Pancreas (tissue), 10 donors: ENCODE results near the gene DHX58. TPM values are rescaled to one million over a fixed set of nuclear protein-coding genes. Genes with fewer than 3 reads are reported as not detected.

Experiments used
- ATAC-seq, 4 donors: fragments of 200-7000 bp; cut with Tn5 transposase; one replicate each; pipeline versions ENCODE4 v1.8.0 to v1.9.1; 2020; ENCODE audit warnings: mild to moderate bottlenecking in 4 of 4, moderate library complexity in 4 of 4
- DNase-seq, 6 donors: peaks; one replicate each; pipeline ENCODE4 v3.0.0-alpha.2; 2020
- FAIRE-seq: peaks from 2 replicates; lab custom pipeline; 2012; peaks lifted over from hg19 to GRCh38; lab: Jason Lieb, UNC
- H3K27ac ChIP-seq, 4 donors: fragments of 200-600 bp; sonication (generic); 1 replicate in 3 of 4; 2 replicates in 1 of 4; pipeline versions ENCODE4 v1.5.0 to v1.8.0; 2020
- H3K27me3 ChIP-seq, 4 donors: fragments of 200-600 bp; one replicate each; pipeline ENCODE4 v1.8.0; 2021
- H3K36me3 ChIP-seq, 3 donors: fragments of 200-600 bp; sonication (generic) in 1 of 3; one replicate each; pipeline versions ENCODE4 v1.5.0 to v1.8.0; 2020 to 2021
- H3K4me1 ChIP-seq, 3 donors: fragments of 200-600 bp; one replicate each; pipeline ENCODE4 v1.8.0; 2021
- H3K4me3 ChIP-seq, 4 donors: fragments of 200-600 bp; sonication (generic) in 2 of 4; one replicate each; pipeline versions ENCODE4 v1.5.0 to v1.8.0; 2020 to 2021
- H3K9me3 ChIP-seq, 4 donors: fragments of 200-600 bp; one replicate each; pipeline ENCODE4 v1.8.0; 2021
- CTCF ChIP-seq, 4 donors: fragments of 200-600 bp; sonication (generic) in 3 of 4; IDR thresholded peaks; one replicate each; pipeline versions ENCODE4 v1.5.0 to v1.8.0; 2021; ENCODE audit warnings: antibody characterized with exemption in 4 of 4
- WGBS, 2 donors: extraction: QIAGEN DNeasy Blood & Tissue Kit; methylation state at CpG; one replicate each; pipeline ENCODE4 v1.1.7; 2013; 5-methylcytosine and 5-hydroxymethylcytosine counted together
- intact Hi-C, 3 donors: fragments of 100-400 bp; cut with DNase I; formaldehyde crosslinking; loops; one replicate each; pipeline versions ENCODE4 v1.11.1 to v1.14.2; 2022
- polyA plus RNA-seq, 2 donors: library from polyadenylated mRNA; stranded (reverse); fragments of 200-250 nt; gene quantifications; one replicate each; pipeline ENCODE4 v1.2.3, GENCODE V29; 2013
- total RNA-seq, 6 donors: library from RNA; stranded (reverse); fragmentation: NEBNext Ultra II Directional in 4 of 6; extraction: Animal tissue kit (Norgen Biotek cat#: 25700) in 4 of 6; gene quantifications; one replicate each; pipeline versions ENCODE4 v1.2.1 to v1.2.4, GENCODE V29; 2021 to 2023
- donor health status: healthy with polysubstance abuse.
- donor health status: DM: no; HTN: no; CAD: no; lungs with moderate emphysema.
- donor health status: DM: no; HTN: no; CAD: no.
- donor health status: control.
- donor health status: control.
- donor health status: Bipolar disorder and iron deficiency.
- donor health status: DM: yes; HTN: yes; CAD: no.
- donor health status: DM: no; HTN: no; CAD: no.
- donor health status: DM: no; HTN: no; CAD: no.
- donor health status: DM: yes; HTN: yes; CAD: no.

The DHX58 gene
- total and polyA plus RNA-seq, 8 donors = 3.7 to 22.8 (median 6.8) TPM

DNA sequence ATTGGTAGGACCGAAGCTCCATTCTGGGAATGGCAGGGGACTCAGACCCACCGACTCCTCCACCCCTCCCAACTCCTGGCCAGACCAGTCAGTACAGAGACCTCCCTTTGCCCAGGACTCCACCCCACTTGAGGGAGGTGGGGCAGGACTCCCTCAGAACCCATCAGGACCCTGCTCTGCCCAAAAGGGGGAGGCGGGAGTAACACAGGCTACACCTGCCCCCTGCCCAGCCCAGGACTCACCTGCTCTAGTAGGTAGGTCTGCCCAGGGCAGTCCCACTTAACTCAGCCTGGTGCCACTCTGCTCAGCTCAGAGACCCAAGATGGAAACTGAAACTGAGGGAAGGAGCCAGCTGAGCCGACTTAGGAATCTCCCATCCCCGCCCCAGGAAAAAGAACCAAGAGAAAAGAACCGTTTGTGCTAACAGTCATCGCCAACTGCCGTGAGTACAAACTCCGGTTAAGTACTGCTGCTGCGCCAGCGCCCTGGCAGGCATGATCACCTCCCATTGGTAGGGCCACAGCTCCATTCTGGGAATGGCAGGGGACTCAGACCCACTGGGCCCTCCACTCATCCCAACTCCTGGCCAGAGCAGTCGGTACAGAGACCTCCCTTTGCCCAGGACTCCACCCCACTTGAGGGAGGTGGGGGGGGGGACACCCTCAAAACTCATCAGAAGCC, 503 bp downstream of the DHX58 start:
- peak overlapping the region; percentile 63 to 85 (median 76) for H3K27ac ChIP-seq
- H3K9me3 ChIP-seq = no peaks in the 10 kb centered on the region
- FAIRE-seq (no peak), ATAC-seq (peak; percentile 35 to 47 (median 42)), DNase-seq (peak in 2 of 6 donors; percentile 46 to 62)
- peaks cover 6 to 21% (median 15%) of the 10 kb centered on the region in 3 donors for H3K4me1 ChIP-seq
- peak overlapping the region; percentile 21 to 56 (median 40) for H3K4me3 ChIP-seq
- peaks cover 0 to 4% (median 0%) of the 10 kb centered on the region in 3 donors for H3K36me3 ChIP-seq
- intact Hi-C loops = loop anchor here in 2 of 3 donors (5.0 to 10.0 kb wide), 3 partner anchors 87 to 150 kb away; partner anchors contain the start of genes CNP (in 1 of the 2) and NKIRAS2 (in 1 of the 2)
- H3K27me3 ChIP-seq = no peaks in the 10 kb centered on the region
- no peak for TF ChIP-seq CTCF (IDR thresholded peaks at IDR 0.05)
- 8 to 12% methylated on average over 12 of the region's 12 CpGs for WGBS, 2 donors

- Histone ChIP-seq H3K27ac (peak overlapping the region in 2 of 4 donors; percentile 75 to 85), H3K36me3 (peaks cover 0 to 4% (median 0%) of the 10 kb centered on the region in 3 donors), H3K9me3 (no peaks in the 10 kb centered on the region), H3K27me3 (no peaks in the 10 kb centered on the region), H3K4me3 (no peak overlapping the region), H3K4me1 (peaks cover 6 to 17% (median 14%) of the 10 kb centered on the region in 3 donors)
- TF ChIP-seq CTCF (IDR thresholded peaks at IDR 0.05) = no peak
- 88 to 93% methylated on average over 11 of the region's 11 CpGs for WGBS, 2 donors
- intact Hi-C loops = loop anchor here in 2 of 3 donors (5.0 to 10.0 kb wide), 3 partner anchors 86 to 149 kb away; partner anchors contain the start of genes CNP (in 1 of the 2) and NKIRAS2 (in 1 of the 2)
- DNase-seq = peak in 1 of 6 donors; percentile 59
- ATAC-seq = no peak
- no peak for FAIRE-seq
Measured at GRCh38 chr17:42111265-42111636, 1.3 kb downstream of the DHX58 start.

GRCh38 chr17:42110301-42111264, 1.9 kb downstream of the DHX58 start:
- intact Hi-C loops = loop anchor here in 2 of 3 donors (5.0 to 10.0 kb wide), 3 partner anchors 86 to 148 kb away; partner anchors contain the start of genes CNP (in 1 of the 2) and NKIRAS2 (in 1 of the 2)
- DNase-seq (no peak), ATAC-seq (no peak), FAIRE-seq (no peak)
- no peaks in the 10 kb centered on the region for H3K9me3 ChIP-seq
- no peak overlapping the region for H3K27ac ChIP-seq
- H3K4me3 ChIP-seq = no peak overlapping the region
- peaks cover 6 to 13% (median 11%) of the 10 kb centered on the region in 3 donors for H3K4me1 ChIP-seq
- H3K27me3 ChIP-seq = no peaks in the 10 kb centered on the region
- 86 to 92% methylated on average over 18 of the region's 18 CpGs for WGBS, 2 donors
- no peak for TF ChIP-seq CTCF (IDR thresholded peaks at IDR 0.05)
- H3K36me3 ChIP-seq = peaks cover 0 to 4% (median 0%) of the 10 kb centered on the region in 3 donors

GRCh38 chr17:42109086-42109485, 3.4 kb downstream of the DHX58 start:
- Histone ChIP-seq H3K4me1 (peaks cover 6 to 13% (median 11%) of the 10 kb centered on the region in 3 donors), H3K4me3 (no peak overlapping the region), H3K9me3 (no peaks in the 10 kb centered on the region), H3K36me3 (peaks cover 0 to 2% (median 0%) of the 10 kb centered on the region in 3 donors), H3K27ac (no peak overlapping the region), H3K27me3 (no peaks in the 10 kb centered on the region)
- DNase-seq = peak in 1 of 6 donors; percentile 55
- no peak for ATAC-seq
- intact Hi-C loops = loop anchor here in 1 of 3 donors (10.0 kb wide), 1 partner anchor 84 kb away; the partner anchor contains the start of gene NKIRAS2
- TF ChIP-seq CTCF (IDR thresholded peaks at IDR 0.05) = no peak
- WGBS, 2 donors = 88 to 90% methylated on average over 9 of the region's 9 CpGs
- FAIRE-seq = no peak
